ENCODE data around the gene VSTM4.

Gene VSTM4

DNA sequence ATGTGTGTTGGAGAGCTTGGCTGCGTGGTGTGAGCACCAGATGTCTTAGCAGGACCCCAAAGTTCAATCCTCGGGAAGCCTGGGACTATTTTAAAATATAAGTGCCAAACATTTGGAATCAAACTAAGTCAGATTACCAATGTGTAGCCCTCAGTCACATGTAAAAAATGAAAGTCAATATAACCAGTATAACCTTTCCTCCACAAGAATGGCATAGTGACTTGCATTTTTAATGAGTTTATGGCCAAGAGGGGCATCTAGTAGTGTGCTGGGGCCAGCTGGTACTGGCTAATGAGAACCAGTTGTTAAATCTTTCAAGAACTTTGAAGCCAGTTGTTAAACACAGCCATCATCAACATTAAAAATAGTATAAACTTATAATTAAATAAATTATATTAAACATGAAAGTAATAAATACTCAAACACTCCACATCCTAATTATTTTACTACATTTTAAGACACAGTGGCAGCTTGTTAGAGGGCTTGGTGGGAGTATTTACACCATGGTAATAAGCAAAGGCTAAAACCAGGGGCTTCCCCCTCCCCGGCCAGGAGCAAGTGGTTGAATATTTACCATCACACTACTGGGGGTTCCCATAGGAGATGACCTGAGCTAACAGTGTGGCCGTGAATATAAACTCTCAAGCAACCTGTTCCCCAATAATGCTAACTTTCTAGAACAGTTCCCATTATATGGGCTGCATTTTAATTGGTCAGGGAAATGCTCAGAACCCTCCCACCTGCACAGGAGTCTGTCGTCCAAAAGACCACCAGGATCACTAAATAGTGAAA is 26.4 kb upstream of the VSTM4 start:
- DNase-seq: no peak

DNA sequence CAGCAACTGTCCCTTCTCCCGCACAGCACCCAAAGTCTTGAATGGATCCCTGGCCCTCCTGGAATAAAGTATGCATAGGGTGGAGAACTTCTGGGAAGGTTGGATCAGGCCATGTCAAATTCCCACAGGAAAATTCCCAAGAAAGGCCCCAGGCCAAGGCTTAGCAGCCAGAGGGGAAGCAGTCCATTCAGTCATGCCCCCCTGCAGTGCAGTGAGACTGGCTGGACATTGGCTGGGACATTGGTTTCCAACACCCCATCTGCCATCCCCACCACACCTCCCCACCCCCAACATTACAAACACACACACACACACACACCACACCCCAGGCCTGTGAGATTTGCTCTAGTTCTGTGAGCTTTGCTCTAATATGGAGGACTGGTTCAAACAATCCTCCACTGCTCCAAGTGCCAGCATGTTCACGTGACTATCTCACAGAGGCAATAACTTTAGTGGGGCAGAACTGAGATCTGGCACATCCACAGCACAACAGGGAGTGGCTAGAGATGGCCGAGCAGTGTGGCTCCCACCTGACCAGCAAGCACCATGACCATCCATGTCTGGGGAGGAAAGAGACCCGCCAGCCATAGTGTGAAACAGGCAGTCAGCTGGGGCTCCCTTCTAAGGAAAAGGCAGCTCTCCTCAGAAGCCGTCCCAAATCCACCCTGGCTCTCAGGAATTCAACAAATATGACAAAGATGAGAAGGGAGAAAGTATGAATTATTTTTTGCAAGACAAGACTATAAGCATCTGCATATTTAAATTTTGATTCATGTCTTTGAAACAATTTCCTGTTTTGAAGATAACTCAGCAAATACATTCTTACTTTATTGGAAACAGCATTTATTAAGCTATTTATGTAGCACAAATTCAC is 25.2 kb upstream of the VSTM4 start:
- no peak for DNase-seq

- no peak for DNase-seq
Measured at GRCh38 chr10:49139846-49140195, 24.5 kb upstream of the VSTM4 start.

DNA sequence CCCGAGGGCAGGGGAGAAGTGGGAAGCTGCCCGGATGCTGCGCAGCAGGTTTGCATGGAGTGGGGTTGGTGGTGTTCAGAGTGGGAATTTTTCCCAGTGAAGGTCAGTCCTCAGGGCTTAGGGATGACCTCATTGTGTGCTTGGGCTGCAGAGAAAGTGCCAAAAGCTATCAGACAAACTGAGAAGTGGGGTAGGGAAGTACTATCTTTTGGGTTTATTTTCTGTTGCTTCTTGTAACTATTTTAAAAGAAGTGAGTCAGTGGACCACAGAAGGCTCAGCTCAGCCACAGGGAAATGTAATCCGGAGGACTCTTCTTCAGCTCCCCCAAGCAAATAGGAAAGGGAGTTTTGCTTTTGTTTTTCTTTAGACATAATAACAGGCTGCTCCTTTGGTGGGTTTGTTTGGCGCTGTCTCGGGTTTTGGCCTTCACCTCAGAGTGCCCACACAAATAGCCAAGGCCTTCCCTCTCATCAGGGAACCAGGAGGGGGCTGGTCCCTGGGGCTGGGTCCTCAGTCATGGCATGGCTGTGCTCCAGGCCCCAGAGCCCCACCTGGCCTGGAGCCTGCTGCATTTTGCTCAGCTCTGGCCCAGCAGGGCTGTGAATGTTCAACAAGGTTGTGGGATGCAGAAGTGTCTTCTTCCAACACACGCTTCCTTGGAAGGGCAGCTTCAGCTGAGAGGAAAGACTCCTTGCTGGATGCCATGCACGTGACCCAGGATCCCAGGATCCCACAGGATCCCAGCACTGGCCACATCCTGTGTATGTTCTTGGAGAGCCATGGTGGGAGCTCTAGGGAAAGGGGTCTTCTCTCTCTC is 23.9 kb upstream of the VSTM4 start:
- DNase-seq: no peak

- DNase-seq: no peak
Measured at GRCh38 chr10:49138361-49138891, 23.1 kb upstream of the VSTM4 start.

GRCh38 chr10:49136525-49136924 is 21.2 kb upstream of the VSTM4 start:
- DNase-seq: no peak

DNA sequence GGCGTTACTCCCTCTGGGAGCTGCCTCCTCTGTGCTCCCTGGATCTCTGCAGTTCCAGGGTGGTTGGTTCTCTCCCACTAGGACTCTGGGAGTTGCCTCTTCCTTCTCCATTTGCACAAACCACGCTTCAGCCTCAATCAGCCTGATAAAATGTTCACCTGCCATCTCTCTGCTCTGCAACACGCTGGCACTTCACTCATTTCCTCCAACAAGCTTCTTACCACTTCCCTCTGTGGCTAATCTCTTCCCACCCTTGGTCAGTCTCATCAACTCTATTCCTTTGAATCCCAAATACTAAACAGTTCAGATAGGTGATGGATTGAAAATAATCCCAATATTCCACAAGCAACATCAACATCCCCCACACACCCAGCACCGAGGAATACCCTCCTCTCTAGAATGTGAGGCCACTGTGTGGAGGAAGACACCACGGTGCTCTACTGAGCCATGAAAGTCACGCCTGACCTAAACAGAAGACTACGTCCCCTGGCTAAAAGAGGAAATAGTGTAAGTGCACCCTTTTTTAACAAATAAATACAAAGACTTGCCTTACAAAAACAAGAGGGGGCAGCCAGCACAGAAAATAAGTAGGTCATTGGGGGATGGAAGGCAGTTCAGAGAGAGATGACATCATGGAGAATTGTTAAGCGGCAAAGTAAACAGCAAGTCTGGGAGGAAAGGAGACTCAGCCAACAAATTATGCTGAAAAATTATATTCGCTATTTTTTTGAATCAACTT is 20.4 kb upstream of the VSTM4 start:
- no peak for DNase-seq

DNA sequence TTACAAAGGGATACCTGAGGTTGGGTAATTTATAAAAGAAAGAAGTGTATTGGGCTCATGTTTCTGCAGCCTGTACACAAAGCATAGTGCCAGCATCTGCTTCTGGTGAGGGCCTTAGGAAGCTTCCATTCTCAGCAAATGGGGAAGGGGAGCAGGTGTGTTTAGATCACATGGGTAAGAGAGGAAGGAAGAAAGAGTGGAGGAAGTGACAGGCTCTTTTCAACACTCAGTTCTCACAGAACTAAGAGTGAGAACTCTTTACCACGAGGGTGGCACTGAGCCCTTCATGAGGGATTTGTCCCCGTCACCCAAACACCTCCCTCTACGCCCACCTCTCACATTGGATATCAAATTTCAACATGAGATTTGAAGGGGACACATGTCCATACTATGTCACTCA is 19.0 kb upstream of the VSTM4 start:
- DNase-seq: no peak

DNA sequence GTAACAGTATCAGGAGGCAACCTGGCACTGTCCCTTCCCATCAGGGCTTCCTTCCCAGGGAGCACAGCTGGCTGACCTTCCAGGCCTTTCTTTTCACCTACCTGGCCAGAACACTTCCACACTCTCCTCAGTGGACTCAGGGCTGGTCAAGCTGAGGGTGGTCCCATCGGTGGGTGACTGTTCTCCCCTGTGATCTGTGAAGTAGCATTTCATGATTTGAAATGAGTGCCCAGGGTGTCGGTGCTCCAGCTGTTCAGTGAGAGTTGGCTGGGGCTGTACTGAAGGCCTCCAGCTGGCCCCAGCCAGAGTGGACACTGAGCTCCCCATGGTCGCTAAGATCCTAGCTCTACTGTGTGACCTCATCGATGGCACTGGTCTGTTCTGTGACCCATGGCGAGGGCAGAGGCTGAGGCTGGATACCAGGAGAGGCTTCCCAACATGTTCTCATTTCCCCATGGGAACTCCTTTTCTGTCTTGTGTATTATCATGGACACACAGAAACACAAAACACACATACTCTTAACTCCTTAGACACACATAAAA is 18.5 kb upstream of the VSTM4 start, which contains the start of gene FAM170B:
Gene FAM170B (minus strand): TSS at position 316 of the 543 bp plus-strand sequence. CDS start 103 bp downstream, at position 213.
- DNase-seq: no peak

DNA sequence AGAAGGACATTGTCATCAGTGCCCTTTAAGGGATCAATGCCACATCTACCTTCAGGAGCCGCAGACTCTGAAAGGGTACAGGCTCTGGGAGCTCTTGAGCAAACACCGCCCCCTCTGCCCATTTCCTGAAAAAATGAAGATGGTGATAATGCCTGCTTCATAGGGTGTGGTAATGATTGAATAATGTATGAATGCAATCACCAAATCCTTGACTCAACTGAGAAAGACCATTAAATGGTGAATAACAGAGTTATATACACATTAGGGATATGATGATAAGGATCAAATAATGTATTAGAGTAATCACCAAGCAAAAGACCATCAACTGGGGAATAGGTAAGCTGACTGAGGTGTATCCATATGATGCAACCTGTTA is 17.0 kb upstream of the VSTM4 start:
- DNase-seq: no peak

DNA sequence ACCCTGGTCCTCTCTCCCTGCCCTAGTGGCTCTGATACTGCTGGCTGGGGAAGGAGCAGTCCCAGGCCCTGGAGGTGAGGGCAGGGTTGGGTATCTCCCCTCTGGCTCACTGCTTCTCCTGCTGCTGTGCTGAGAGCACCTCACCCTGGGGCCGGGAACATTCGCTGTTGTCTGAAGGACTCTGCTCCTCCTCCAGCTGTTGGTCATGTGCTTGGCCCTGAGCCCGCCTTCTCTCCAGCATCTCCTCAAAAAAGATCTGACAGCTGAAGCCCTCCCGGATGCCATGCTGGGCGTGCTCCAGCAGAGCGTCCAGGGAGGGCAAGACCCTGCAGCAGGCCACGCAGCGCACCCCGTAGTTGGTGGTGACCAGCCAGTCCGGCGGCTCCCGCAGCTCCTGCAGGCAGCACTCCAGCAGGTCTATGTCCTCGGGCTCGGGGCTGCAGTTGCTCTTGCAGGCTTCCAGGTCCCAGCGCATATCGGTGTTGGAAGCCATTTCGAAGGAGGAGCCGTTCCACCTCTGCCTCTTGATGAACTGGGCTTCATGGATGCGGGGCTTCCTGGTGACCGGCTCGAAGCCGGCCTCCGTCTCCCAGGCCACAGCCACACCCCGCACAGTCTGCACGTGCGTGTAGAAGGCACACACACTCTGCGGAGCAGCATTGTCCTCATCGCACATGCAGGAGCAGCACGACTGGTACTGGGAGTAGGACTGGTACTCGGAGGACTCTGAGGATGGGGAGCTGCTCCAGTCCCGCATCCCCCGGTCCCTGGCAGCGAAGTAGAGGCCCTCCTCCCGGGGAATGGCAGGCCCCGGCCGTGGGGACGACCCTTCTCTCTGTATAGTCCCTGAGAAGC is 16.4 kb upstream of the VSTM4 start:
- no peak for DNase-seq

GRCh38 chr10:49129376-49129775 is 14.1 kb upstream of the VSTM4 start:
- DNase-seq: no peak

GRCh38 chr10:49128854-49129253 is 13.5 kb upstream of the VSTM4 start:
- no peak for DNase-seq

DNA sequence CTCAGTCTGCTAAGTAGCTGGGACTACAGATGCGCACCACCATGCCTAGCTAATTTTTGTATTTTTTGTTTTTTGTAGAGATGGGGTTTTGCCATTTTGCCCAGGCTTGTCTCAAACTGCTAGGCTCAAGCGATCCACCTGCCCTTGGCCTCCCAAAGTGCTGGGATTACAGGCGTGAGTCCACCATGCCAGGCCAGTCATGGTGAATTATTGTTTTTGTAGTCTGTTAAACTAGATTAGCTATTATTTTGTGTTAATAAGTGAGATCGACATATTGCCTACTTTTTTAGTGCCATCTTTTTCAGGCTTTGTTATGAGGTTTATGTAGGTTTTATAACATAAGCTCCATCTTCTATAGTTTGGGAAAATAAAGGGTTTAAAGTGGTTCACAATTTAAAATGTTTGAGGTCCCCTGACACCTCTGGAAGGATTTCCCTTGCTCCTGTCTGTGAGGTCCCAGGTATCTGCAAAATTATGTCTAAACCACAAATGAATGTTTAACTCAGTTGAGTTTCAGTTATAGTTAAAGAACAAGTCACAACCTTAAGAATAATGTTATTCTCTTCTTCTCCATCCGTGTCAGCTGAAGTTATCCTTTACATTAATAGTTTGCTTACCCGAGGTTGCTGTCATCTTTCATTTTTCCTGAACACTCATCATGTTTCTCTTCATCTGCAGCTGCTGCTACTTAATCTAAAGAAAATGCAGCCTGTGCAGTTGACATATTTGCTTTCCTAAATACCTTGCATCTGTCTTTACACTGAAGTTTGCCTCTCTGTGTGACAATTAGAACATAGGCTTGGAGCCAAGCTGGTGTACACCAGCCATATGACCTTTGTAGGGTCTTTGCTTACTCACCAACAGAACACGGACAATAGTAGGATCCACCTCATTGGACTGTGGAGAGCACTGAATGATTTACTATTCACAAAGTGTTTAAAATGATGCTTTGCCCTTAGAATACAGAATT is 8.9 kb upstream of the VSTM4 start:
- DNase-seq: no peak

DNA sequence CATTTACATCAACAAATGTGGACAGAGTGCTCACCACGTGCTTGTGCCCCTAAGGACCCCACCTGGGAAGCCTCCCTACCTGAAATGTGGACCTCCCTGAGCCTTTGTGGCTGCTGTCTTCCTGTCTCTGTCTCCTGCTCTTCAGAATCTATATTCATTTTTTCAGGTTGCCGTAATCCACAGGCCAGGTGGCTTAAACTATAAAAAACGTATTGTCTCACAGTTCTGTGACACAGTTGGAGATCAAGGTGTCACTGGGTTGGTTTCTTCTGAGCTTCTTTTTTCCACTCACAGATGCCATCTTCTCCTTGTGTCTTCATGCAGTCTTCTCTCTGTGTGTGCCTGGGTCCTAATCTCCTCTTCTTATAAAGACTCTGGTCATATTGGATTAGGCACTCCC is 5.6 kb upstream of the VSTM4 start:
- DNase-seq: no peak

DNA sequence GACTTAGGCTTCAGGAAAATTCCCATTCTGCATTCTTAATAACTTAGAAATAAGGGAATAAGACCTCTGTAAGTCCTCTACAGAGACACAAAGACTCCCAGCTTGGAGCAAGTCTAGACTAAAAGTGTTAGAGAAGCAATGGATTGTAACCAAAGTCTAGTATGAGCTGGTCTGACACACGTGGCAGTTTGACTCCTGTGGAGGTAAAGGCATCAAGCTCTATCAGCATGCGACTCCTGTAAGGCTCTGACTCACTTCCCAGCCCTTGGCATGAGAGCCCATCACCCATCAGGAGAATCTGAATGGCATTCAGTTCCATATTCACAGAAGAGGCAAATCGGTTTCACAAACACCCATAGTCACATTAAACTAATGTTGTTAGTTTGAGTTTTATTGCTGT is 4.4 kb upstream of the VSTM4 start:
- no peak for DNase-seq

DNA sequence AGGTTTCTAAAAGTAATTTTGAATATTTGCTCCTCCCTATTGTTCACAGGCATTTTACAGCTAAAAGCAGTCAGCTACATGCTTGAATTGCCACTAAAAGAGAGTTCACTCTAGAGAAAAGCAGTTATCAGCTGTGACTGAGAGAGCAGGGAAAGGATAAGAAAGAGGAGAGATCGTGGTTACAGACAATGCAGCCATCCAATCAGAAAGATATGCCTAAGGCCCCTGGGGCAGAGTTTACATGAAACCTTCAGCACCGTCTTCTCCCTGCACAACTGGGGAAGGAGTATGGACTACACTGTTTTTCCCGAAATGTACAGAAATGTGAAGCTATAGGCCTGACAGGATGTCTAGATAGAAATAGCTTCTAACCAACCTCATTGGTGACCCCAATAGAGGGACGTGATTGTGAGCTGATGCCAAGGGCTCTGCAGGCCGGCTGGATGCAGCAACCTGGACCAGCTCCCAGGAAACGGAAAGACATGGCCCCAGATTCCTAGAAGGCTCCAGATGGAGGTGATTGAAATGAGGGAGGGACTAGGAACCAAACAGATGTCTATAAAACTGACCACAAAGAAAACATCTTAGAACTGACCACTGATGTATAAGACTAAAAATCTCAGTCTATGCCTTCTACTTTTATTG is 3.2 kb upstream of the VSTM4 start:
- DNase-seq: no peak

DNA sequence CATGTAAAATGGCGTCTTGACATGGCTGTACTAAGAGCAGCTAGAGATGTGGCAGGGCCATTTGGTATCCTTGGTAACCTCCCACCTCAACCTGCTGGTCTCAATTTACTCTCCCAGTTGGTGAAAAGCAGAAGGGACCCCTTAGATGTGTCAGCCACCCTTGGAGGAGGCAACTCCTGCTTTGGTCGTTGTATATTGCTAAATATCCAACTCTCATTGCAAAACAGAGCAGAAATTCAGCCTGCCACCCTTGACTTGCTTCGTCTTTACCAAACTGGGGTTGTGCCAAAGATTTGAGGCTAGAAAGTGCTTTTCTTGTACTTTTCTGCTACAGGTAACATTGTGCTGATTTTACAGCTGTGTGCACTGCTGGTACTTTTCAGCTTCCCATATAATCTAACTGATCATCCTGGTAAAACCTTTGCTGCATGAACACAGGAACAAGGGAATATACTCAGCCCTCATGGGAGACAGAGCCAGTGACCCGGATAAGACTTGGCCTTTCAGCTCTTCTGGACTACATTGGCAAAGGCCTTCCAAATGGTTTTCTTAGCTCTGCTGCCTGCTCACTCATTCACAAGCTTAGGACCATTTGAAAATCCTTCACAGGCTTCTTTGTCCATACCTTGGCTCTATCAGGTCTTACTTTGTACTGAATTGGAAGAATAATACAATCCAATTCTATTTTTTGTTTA is 2.2 kb upstream of the VSTM4 start:
- DNase-seq: no peak
